Bone marrow (tissue), 2 donors: Measurements from ENCODE around the gene TTC32.
"Not testable (repeated sequence)": the region's sequence is repeated elsewhere in the genome, so short reads cannot be mapped to it uniquely, and the experiment has no call there.

Source experiments
- DNase-seq, 2 donors: peaks; one replicate each; lab custom pipeline; 2025; lab: John Stamatoyannopoulos, UW

The TTC32 gene

GRCh38 chr2:19901442-19902215 is at the start of gene TTC32:
TSS of gene TTC32 (minus strand) at chr2:19901983. CDS start at chr2:19901854, 129 bp downstream.
- DNase-seq: peak; percentile 93 to 100

DNA sequence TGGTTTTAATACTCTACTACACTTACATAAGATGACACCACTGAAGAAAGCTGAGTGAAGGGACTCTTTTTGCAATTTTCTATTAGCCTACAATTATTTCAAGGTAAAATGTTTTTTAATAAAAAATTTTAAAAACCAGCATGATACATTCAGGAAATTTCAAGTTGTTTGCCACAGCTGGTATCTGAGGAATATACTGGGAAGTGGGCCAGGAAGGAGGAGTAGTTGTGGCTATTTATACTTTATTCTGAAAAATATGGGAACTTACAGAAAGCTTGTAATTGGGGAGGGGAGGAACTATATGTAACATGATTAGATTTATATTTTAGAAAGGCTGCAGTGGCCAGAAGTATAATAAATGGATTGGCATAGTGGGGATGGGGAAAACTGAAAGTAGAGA is 47.3 kb upstream of the TTC32 start:
- no peak for DNase-seq

- no peak for DNase-seq
These were observed 45.6 kb upstream of the TTC32 start for GRCh38 chr2:19947184-19947940.

DNA sequence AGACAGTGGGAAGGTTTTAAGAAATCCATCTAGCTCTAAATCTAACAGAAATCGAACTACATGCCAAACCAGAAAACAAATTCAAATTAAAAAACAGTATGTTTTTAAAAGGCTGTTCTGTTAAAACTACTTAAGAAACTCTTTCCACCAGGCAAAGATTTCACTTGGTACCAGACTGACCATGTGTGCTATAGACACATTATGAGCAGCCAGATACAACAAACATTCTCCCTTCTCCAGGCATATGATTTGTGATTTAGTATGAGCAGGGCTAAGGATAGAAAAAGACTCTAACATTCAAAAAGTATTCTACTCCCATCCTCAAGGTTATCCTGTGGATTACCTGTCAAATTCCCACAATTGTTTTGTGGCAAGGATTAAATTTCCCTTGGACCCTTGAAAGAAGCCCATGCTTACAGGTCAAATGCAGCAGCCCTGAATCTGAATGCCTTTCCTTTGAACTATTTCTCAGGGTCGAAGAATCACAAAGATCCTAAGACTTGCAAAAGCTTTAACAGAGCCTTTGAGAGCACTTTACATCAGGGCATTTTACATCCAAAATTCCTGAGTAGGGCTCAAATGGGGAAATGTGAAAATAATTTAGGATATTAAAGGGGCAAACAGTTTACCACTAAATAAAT is 42.5 kb upstream of the TTC32 start:
- no peak for DNase-seq

- no peak for DNase-seq
These were observed 41.4 kb upstream of the TTC32 start for GRCh38 chr2:19943189-19943588.

GRCh38 chr2:19942199-19942598 is 40.4 kb upstream of the TTC32 start:
- no peak for DNase-seq

DNA sequence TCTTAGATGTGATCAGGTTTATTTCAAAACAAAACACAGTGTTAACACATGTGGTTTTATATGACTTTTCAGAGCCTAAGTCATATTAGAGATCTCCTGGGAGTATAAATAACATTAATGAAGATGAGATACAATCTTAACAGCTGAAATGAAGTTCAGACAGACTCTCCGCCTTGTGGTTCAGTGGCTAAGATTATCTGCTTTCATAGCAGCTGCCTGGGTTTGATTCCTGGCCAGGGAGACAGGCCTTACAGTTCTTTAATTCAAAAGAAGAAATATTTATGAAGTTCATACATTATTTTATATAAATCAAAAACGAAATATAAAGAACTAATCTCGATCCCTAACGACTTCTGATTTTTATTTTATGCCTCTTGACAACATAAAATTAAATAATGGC is 35.2 kb upstream of the TTC32 start:
- no peak for DNase-seq

DNA sequence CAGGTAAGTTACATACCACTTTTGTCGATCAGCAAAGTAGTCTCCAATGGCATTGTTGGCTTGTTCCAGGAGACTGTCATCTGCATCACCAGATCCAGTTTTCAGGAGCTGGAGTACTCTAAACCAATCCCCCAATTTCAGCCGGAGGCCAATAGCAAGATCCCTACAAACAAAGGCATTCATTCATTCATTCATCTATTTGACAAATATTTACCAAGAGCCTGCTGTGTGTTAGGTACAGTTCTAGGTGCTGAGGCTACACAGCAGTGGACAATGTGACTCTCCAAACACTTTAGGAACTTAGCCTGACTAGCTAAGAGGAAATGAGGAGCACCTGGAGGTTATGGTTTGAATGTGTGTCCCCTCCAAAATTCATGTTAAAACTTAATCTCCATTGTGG is 34.4 kb upstream of the TTC32 start:
- no peak for DNase-seq

DNA sequence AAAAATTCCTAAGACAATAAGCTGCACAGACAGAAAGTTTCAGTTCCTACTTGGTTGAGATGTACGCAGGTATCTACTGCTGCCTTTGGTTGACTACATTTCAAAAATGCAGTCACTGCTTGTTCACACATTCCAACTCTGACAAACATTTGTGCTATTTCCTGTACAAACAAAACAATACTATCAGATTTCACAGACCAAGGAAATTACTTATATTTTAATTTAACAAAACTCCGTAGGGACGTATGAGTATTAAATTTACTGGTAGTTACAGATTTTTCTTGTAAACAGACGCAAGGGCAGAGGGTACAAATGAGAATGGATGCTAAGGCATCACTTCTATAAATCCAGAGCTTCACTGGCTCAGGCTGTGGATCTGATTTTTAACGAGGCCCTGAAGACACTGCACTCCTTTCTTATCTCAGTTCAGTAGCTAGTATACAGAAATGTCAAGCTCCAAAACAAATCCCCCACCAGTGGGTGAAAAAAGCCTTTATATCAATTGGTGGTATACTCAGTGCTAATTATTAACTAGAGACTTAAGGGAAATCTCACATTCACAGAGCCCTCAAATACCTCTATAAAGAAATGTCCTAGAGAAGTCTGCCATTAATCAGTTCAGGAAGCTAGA is 31.7 kb upstream of the TTC32 start:
- no peak for DNase-seq

DNA sequence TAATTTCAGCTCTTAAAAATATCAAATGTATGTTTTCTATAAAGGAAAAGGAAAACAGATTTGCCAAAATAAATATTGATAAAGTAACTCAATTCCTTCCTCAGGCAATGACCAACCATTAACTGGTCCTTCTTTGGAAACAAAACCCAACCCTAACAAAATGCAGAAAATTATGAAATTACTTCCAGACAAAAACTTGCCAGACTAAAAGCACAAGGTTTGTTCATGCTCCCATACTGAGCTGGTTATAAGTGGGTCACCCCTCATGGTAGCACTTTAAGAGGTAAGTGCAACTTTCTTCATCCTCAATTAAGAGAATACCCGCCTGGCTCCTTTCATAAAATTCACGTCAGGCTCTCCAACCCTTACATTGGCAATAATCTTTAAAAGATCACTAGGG is 31.1 kb upstream of the TTC32 start:
- DNase-seq: no peak

DNA sequence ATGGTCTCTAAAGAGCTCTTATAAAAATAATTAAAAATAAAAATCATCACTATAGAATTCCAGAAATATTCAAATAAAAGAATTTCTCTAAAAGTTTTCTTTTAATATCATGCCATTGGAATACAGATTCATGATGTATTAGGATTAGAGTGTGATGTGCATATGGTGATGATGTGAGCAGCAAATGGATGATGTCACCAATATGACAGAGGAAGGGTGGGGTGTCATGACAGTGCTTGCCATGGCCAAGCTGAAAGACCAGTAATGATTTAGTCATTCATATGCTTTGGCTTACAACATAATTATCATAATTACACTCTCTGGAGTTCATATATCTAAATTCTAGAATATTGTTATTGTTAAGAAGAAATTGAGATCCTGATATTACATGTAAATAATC is 27.4 kb upstream of the TTC32 start:
- no peak for DNase-seq

- not testable (repeated sequence) for DNase-seq
These were observed 26.0 kb upstream of the TTC32 start for GRCh38 chr2:19927816-19928215.

GRCh38 chr2:19924526-19924925 is 22.7 kb upstream of the TTC32 start:
- not testable (repeated sequence) for DNase-seq

- DNase-seq: not testable (repeated sequence)
These were observed 20.4 kb upstream of the TTC32 start for GRCh38 chr2:19922188-19922587.

- no peak for DNase-seq
These were observed 14.7 kb upstream of the TTC32 start for GRCh38 chr2:19916385-19916950.

DNA sequence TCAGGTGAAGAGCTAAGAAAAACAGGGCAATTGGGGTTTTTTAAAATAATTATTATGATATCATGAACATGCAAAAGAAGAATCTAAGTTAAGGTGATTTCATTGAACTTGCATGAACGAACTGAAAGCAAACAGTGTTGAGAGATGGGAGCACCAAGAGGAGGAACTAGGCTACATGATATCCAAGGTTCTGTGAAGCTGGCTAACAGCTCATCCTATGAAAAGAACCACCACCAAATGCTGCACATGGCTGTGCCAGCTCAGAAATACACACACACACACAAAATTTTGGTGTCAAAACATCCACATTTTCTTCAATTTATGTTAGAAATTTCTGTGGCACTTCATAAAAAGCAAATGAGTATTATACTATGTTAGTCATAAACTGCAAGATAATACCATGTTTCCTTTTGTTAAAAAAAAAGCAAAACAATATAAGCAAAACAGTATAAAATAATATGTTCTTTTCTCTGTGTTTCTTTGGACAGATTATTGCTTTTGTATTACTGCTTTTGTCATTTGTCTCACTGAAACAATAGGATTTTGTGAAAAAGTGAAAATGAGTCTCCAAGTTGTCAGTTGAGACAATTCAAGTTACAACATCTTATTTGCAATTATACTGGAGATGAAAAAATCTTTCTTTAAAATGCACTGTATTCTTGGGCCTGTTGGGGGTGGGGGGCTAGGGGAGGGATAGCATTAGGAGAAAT is 12.6 kb upstream of the TTC32 start:
- DNase-seq: no peak

DNA sequence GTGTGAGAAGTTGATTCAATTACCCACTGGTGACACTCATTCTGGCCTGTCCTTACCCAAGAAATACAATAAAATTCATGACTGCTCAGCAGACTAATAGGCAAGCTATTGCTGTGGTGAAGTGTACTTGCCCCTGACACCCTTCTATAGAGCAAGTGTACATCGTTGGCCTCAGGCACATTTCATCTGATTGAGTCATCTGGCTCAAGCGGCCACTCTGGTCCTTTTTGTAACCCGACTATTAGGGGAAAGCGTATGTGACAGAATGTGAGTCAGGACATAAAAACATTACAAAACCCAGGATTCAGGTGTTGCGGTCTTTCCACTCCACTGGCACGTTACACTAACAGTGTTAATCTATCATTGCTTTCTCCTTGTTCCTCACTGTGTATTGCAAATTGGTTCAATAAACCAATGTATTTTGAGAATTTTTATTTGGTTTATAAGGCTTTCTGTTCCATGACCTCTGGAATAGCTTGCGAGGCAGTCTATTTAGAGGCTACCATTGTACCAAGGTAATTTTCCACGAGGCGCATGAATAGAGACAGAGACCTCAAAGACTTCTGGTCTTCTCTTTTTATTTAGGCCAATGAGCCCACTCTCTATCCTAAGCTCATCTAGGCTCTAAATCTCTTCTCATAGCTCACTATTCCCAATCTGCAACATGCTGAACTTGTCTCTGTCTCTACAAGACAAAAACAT is 10.2 kb upstream of the TTC32 start:
- no peak for DNase-seq

DNA sequence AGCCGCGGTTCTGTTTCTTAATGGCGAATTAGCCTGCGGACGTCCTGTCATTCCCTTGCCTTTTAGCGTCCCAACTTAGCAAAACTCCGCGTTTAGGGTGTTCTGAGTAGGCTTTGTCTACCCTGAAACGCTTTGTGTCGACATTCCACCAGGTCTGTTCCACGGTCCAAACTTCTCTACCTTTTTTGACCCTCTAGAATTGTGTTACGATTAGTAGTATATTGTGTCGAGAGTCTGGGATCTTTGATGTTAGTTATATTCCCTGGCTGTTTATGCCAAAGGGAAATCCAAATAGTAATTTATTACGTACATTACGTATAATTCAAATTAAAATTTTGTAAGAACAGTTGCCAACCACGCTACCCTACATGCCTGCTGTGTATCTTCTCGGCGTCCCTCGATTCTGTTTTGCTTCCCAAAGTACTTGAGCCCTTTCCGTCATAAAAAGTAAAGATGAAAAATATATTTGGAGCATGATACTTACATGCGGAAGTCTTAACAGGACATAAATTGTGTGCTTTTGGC is 495 bp upstream of the TTC32 start:
- no peak for DNase-seq

DNA sequence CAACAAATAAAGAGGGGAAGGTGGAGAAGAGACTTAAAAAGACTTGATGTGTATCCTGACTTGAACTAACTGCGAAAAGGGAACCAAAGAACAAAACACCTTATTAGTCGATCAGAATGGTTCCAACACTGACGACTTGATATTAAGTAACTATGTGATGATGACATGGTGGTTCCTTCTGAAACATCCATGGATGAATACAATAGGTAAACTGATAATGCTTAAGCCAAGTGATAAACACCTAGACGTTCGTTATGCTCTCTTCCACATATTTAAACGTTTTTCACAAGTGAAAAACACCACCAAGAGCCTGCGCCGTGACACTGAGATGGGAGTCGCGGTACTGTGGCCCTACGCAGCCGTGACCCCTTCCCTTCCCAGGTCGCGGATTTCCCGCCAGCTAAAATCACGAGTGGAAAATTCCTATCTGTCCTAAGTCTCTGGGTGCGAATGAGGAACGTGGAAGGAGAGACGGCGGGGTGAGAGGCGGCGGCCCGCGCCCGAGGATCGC is 797 bp downstream of the TTC32 start:
- DNase-seq: no peak
